ENCODE measurements around the gene LENG8. TPM values are rescaled to one million over a fixed set of nuclear protein-coding genes. Genes with fewer than 3 reads are reported as not detected.

The LENG8 gene
- total RNA-seq, 4 donors from 2014 or later, result 154 to 481 (median 360) TPM

- Histone ChIP-seq H3K36me3 (no peaks in the 10 kb centered on the region), H3K27ac (no peak overlapping the region), H3K27me3 (no peaks in the 10 kb centered on the region), H3K4me1 (peaks cover 0 to 19% (median 7%) of the 10 kb centered on the region in 4 donors), H3K4me3 (no peak overlapping the region), H3K9me3 (no peaks in the 10 kb centered on the region)
- TF ChIP-seq POLR2A (IDR thresholded peaks at IDR 0.05) (no peak), CTCF (IDR thresholded peaks at IDR 0.05) (no peak)
- no peak for DNase-seq
These were observed 19.9 kb upstream of the LENG8 start for GRCh38 chr19:54429176-54429495.

GRCh38 chr19:54429545-54430227, 19.3 kb upstream of the LENG8 start:
- Histone ChIP-seq H3K4me3 (no peak overlapping the region), H3K9me3 (no peaks in the 10 kb centered on the region), H3K36me3 (no peaks in the 10 kb centered on the region), H3K27ac (no peak overlapping the region), H3K4me1 (peaks cover 0 to 22% (median 7%) of the 10 kb centered on the region in 4 donors), H3K27me3 (no peaks in the 10 kb centered on the region)
- TF ChIP-seq CTCF (IDR thresholded peaks at IDR 0.05) (no peak), POLR2A (IDR thresholded peaks at IDR 0.05) (no peak)
- DNase-seq, result no peak

- Histone ChIP-seq H3K4me3 (peak overlapping the region in 3 of 4 donors; percentile 29 to 42 (median 39)), H3K27ac (no peak overlapping the region), H3K9me3 (no peaks in the 10 kb centered on the region), H3K36me3 (no peaks in the 10 kb centered on the region), H3K27me3 (no peaks in the 10 kb centered on the region), H3K4me1 (peaks cover 0 to 26% (median 7%) of the 10 kb centered on the region in 4 donors)
- TF ChIP-seq POLR2A (IDR thresholded peaks at IDR 0.05) (no peak), CTCF (IDR thresholded peaks at IDR 0.05) (peak in 3 of 6 experiments; percentile 24 to 28 (median 27))
- DNase-seq, result peak in 2 of 3 donors; percentile 34 to 58
These were observed 18.4 kb upstream of the LENG8 start for GRCh38 chr19:54430306-54431254.

GRCh38 chr19:54431255-54431838, 17.7 kb upstream of the LENG8 start:
- no peak overlapping the region for H3K27ac ChIP-seq
- H3K36me3 ChIP-seq, result no peaks in the 10 kb centered on the region
- no peak for DNase-seq
- H3K9me3 ChIP-seq, result no peaks in the 10 kb centered on the region
- no peaks in the 10 kb centered on the region for H3K27me3 ChIP-seq
- no peak for TF ChIP-seq POLR2A (IDR thresholded peaks at IDR 0.05)
- no peak for TF ChIP-seq CTCF (IDR thresholded peaks at IDR 0.05)
- H3K4me3 ChIP-seq, result no peak overlapping the region
- H3K4me1 ChIP-seq, result peaks cover 0 to 26% (median 7%) of the 10 kb centered on the region in 4 donors

- Histone ChIP-seq H3K36me3 (no peaks in the 10 kb centered on the region), H3K9me3 (no peaks in the 10 kb centered on the region), H3K27ac (no peak overlapping the region), H3K4me1 (peaks cover 0 to 26% (median 7%) of the 10 kb centered on the region in 4 donors), H3K27me3 (no peaks in the 10 kb centered on the region), H3K4me3 (no peak overlapping the region)
- DNase-seq, result no peak
- TF ChIP-seq POLR2A (IDR thresholded peaks at IDR 0.05) (no peak), CTCF (IDR thresholded peaks at IDR 0.05) (no peak)
These were observed 16.8 kb upstream of the LENG8 start for GRCh38 chr19:54432144-54432738.

Measured in Peyer's patch (tissue), 4 donors.